GM21825 (cell line): ENCODE results near the gene ASCC2.
A peak's percentile ranks its signal among the peaks of the same experiment; 100 is the strongest.
"Not testable (repeated sequence)": the region's sequence is repeated elsewhere in the genome, so short reads cannot be mapped to it uniquely, and the experiment has no call there.

Experiments
- ATAC-seq: cut with Tn5 transposase; IDR thresholded peaks from one replicate; pipeline ENCODE4 v1.9.1; 2021; ENCODE audit warnings: mild to moderate bottlenecking, moderate library complexity; ENCODE audit not compliant: unreplicated experiment

ASCC2 gene

DNA sequence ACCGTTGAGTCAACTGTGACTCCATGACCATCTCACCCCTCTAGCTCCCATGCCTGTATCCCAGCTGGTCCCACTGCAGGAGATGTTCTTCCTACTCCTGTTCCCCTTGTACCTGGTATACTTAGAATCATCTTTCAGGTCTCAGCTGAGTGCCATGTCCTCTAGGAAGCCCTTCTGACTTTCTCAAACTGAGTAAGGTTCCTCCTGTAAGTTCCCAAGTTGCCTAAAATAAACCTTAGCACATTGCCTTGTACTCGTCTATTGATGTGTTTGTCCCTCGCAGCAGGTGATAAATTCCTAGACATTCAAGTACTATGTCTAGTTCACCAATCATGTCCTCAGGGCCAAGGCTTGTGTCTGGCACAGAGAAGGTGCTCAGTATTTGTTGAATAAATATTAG is 18.4 kb upstream of the ASCC2 start:
- no peak for ATAC-seq

DNA sequence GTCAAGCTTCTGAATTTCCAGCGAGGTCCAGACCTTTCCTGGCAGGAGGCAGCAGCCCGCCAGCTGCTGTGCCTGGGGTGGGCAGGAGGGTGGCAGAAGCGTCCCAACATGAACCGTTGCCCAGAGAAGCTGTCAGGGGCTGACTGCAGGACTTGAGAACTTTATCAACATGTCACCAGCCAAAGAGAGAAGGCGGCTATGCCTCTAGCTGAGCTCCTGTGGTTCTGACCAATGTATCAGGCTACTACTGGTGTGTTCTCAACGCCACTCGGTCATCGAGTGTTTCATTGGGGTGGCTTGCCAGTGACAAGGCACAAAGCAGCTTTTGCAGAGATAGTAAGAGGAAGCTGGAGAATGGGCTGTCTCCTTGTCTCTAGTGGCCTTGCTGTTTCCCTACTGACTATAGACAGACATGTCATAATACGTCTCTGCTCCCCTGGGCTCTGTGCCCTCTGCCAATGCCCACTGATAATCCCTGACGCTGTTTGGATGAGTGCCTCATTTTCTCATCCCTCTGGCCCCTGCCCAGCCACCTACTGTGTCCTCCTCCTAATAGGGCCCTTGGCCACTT is 17.6 kb upstream of the ASCC2 start:
- no peak for ATAC-seq

DNA sequence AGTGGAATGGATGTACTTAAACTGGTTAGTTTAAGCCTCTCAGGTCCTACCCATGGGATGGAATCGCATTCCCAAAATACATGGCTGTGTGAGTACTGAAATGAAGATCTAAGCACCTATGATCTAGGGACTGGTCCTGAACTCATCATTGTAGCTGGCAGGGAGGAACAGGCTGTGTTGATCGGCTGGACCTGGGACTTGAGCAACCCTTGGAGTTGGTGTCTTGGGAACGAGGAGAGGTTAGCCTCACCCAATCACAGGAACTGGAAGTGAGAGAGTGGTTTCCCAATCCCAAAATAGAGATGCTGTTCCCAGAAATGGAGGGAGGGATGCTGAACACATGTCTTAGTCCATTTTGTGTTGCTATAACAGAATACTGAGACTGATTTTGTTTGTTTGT is 16.4 kb upstream of the ASCC2 start:
- no peak for ATAC-seq

DNA sequence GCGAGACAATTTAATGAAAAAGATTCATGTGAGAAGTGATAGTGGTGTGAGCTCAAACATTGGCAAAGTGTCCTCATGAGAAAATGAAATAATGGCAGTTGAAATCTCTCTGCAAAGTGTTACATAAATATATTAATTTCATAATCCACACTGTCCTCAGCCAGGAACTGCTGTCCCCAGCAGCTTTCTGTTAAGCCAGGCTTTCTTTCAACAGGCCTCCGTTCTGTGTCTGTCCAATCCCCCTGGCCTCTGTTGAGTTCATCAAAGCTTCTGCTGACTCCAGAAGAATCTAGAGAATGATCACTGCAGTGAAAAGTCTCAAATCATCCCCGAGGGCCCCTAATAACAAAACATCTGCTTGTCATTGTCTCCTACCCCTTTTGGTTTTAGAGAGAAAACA is 10.0 kb upstream of the ASCC2 start:
- no peak for ATAC-seq

DNA sequence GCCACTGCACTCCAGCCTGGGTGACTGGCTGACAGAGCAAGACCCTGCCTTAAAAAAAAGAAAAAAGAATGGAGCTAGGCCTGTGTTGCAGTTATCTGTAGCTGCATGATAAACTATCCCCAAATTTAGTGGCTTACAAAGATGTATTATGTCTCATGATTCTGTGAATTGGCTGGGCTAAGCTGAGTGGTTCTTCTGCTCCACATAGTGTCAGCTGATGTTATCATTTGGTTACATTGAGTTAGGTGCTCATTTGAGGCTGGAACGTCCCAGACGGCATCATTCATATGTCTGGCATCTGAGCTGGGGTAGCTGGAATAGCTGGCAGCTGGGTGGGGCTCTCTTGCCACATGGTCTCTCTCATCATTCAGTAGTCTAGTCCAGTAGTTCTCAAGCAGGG is 8.2 kb upstream of the ASCC2 start:
- ATAC-seq, result no peak

DNA sequence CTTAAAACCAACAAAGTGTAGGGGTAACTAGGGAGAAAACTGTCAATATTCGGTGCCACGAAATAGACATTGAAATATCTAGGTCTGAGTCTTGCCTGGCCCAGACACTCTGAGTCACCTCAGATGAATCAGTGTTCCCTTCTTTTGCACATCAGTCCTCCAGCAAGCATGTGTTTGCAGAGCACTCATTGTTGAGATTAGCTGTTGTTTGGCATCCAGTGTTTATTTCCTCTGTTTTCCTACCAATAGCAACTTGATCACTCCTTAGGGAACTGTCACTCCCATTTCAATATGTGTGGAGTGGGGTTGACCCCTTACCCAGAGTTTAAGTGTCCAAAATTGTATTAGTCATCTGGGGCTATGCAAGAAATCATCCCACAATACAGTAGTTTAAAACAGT is 4.7 kb upstream of the ASCC2 start:
- no peak for ATAC-seq

DNA sequence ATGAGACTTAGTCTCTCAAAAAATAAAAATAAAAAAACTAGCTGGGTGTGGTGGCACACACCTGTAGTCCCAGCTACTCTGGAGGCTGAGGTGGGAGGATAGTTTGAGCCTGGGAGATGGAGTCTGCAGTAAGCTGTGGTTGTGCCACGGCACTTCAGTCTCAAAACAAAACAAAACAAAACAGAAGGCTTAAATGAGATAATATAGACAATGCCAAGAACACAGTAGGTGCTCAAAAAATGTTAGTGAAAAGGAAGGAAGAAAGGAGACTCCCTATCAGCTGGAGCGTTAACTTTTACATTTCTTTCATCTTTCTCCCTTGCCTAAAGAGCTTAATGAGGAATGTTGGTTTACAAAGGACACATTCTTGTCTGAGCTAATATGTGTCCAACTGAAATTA is 4.1 kb upstream of the ASCC2 start:
- ATAC-seq, result no peak

DNA sequence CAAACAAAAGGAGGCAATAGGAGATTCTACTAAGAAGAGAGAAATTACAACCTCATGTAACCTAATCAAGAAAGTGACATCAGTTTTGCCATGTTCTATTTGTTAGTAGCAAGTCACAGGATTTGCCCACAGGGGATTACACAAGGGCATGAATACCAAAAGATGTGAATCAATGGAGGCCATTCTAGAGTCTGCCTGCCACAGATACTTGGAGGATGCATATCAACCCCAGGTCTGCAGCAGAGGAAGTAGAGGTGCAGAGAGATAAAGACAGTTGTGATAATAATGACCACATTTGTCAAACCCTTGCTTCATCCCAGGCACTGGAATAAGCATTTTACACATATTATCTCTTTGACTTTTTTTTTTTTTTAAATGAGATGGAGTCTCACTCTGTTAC is 2.4 kb upstream of the ASCC2 start:
- no peak for ATAC-seq

DNA sequence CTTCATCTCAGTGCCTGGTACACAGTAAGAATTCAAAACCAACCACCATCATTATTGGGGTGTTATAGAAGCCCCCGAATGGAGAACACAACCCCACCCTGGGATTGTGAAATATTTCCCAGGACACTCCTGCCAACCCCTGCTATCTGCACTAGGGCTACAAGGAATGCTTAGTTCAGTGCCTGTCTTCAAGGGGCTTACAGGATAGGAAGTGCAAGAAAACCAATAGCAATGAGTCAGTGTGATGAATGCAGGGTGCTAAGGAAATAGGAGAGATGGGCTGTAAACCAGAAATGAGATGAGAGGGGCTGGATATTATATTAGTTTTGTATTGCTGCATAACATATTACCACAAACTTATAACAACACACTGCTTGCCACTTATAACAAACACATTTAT is 965 bp upstream of the ASCC2 start:
- ATAC-seq, result no peak

DNA sequence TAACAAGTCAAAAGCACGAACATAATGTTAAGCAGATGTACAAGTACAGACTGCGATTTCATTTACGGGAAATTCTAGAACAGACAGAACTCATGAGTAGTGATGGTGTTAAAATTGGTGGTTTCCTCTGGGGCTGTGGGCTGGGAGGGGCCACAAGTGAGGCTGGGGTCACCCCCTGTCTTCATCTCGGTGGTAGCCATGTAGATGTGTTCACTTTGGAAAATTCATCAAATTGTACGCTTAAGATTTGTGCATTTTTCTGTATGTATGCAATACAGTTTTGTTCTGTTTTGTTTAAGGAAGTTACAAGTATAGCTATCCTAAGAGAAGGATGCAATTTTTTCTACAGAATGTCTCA is 504 bp upstream of the ASCC2 start:
- ATAC-seq, result no peak

DNA sequence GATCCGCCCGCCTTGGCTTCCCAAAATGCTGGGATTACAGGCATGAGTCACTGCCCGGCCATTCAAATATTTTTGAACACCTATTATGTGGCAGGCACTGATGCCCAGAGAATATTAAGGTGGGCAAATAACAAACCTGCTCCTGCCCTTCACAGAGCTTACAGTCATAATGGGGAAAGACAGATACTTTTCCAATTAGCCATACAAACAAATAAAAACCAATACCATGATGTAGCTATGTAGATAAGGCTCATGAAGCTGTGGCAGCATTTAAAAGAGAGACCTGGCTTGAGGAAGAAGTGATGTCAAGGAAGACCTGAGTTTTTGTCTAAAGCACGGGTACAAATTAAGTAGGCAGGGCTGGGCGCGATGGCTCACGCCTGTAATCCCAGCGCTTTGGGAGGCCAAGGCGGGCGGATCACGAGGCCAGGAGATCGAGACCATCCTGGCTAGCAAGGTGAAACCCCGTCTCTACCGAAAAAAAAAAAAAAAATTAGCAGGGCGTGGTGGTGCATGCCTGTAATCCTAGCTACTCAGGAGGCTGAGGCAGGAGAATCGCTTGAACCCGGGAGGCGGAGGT is 1.2 kb downstream of the ASCC2 start:
- ATAC-seq, result not testable (repeated sequence)

DNA sequence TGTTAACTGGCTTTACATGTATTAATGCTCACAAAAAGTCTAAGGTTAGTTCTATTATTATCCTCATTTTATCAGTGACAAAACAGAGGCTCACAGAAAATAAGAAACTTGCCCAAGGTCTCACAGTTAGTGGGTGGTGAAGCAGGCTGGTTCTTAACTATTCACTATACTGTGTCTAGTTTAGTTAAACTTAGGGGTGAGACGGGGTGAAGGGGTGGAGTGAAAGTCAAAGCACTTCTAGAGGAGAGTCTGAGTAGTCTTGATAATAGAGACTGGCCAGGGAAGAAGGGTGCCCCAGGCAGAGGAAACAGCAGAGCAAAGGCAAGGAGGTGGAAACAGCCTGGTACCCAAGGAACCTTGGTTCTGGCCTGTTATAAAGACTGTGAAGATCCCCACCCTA is 4.0 kb downstream of the ASCC2 start:
- ATAC-seq, result no peak

DNA sequence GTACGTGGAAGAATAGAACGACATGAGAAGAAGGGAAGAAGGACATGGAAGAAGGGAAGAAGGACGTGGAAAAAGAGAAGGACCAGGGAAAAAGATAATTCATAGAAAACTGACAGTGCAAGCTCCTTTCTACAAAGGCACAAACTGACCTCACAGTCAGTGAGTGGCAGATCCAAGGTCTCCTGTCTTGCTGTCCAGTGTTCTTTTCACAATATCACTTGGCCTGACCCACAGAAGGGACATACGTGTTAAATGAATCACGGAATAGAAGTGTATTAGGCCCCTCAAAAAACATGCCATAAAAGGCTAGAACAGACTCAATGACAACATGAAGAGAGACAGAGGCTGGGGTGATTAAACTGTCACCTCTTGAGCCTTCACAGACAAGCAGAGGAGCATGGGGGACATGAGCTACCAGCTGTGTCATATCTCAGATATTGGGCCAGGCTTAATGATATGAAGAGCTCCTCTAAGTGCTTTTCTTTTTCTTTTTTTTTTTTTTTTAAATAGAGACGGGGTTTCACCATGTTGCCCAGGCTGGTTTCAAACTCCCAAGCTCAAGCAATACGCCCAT is 4.6 kb downstream of the ASCC2 start:
- ATAC-seq, result no peak

DNA sequence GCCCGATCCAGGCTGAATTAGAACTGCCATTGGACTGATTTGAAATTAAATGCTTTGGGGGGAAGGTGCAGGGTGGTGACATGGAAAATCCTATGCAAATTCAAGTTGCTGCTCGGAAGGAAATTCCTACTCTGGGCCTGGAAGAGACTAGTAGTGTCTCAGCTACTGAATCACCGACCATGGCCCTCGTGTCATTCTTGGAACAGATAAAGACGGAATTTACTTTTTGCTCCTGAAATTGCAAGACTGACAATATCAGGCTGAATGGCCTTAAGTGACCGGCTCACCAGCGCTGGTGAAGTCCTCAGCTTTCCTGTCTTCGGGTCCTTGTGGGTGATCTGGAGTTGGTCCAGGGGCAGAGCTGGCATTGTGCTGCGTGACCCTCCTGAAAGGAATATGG is 6.1 kb downstream of the ASCC2 start:
- ATAC-seq, result no peak

DNA sequence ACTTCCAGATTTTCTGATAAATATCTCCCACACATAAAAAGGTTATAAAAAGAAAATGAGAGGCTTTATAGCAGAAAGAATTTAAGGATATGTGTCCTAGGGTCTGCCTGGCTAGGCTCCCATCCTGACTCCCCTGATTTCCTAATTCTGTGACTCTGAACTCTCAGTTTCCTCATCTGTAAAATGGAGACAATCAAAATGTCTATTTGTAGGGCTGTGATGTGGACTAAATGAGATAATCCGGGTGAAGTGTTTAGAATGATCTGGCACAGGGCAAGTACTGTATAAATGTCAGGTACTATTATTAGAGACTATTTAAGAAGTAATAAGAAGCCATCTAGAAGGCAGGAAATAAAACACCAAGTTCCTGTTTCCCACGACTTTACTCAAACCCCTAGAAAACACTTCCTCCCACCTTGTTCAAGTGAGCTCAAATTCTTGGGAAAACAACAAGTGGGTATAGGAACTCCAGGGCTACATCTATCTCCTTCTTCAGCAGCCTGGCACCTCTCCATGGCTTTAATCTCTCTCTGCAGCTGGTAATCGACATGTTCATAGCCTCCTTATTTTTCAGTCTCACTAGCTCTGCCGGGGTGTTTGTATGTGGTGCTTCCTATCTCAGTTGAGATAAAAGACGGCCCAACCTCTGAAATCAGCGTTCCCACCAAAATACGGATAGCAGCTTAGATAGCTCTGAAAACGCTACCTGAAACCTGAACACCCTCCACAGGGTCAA is 6.7 kb downstream of the ASCC2 start:
- ATAC-seq, result no peak

DNA sequence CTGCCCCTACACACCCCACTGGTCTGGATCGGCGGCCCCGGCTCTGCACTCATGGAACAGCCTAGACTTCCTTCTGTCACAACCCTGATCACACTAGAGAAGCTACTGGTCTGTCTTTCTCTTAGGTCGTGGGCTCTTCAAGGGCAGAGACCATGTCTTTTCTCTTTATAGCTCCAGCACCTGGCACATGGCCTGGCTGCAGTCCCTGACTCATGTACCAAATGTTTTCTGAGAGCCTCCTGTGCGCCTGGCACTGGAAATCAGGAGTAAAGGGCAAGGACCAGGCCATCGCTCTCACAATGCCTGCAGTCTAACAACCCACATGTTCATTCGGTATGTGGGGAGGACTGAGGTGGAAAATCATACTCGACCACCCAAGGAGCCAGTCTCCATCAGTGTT is 7.5 kb downstream of the ASCC2 start:
- ATAC-seq, result no peak

DNA sequence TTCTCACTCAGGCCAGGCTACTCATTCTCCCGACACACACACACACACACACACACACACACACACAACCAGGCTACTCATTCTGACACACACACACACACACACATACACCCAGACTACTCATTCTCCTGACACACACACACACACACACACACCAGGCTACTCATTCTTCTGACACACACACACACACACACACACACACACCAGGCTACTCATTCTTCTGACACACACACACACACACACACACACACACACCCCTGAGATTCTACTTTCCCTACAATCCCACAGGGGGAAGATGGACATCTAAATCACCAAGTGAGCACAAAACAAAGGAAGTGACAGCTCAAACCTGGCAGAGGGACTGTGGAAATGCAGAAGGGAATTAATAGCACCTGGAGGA is 10.3 kb downstream of the ASCC2 start:
- not testable (repeated sequence) for ATAC-seq

DNA sequence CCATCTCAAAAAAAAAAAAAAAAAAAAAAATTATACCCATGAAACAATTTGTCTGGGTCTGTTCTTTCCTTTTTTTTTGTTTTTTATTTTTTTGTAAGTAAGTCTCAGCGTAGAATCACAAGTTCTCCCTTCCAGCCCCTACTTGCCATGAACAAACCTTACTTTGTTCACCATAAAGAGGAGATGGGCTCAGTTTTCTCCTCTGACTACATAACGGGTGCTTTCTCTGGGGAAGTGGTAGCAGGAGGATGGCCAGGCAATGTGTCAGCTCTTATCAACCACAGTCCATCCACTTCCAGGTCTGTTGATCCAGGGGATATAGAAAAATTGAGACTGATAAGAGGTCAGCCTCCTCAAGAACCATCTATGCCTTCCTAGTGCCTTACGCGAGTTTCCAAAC is 11.0 kb downstream of the ASCC2 start:
- ATAC-seq, result no peak

DNA sequence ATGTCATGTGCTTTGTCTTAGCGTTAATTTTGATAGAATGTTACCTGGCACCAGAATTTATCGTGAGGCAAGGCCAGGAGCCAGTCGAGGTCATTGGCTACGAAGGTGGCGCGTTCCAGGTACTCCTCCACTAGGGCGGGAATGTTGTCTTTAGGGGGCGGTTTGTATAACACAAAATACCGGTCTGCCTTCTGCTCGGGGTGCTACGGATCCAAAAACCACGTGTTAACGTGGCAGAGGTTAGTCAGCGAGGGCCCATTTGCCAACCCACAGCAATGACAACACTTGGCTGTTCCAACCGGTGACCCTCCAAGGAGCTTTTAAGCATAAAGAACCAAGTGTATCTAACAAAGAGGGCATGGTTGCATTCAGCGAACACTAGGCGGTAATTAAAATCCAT is 12.5 kb downstream of the ASCC2 start:
- ATAC-seq, result no peak

DNA sequence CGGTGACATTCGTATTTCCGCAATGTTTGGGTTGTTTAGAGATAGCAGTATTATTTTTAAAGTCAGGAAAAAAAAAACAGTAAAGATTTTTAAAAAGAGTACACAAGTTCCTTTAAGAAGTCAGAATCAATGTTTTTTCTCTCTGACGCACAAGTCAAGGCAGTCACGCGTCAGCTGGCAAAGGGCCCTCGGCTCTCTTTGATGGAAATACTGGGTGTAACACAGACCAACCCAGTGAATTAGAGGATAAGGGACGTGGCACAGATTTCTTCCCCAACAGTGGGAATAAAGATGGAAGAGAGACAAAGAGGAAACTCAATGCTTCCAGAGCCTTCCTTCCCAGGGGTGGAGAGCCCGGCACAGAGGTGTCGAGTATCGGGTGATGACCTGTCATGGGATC is 13.4 kb downstream of the ASCC2 start:
- ATAC-seq, result no peak

DNA sequence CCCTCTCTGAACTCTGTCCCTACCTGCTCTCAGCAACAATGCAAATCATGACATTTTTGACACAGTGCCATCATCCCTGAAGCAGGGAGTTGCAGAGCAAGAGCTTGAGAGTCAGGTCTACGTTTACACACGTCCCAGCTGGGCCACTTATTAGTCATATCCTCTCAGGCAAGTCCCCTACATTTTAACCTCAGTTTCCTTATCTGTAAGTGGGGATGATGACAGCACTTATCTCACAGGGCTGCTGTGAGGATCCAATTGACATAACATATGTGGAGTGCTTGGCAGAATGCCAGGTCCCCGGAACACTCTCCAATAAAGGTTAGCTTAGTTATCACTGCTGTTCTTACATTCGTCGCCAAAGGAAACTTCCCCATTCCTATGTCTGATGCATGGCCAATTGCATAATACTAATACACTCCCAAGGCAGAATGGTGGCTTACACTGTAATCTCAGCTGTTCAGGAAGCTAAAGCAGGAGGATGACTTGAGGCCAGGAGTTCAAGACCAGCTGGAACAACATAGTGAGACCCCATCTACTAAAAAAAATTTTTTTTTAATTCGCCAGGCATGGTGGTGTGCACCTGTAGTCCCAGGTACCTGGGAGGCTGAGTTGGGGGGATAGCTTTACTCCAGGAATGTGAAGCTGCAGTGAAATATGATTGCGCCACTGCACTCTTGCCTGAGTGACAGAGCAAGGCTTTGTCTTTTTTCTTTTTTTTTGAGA is 16.6 kb downstream of the ASCC2 start:
- ATAC-seq, result peak; percentile 76

DNA sequence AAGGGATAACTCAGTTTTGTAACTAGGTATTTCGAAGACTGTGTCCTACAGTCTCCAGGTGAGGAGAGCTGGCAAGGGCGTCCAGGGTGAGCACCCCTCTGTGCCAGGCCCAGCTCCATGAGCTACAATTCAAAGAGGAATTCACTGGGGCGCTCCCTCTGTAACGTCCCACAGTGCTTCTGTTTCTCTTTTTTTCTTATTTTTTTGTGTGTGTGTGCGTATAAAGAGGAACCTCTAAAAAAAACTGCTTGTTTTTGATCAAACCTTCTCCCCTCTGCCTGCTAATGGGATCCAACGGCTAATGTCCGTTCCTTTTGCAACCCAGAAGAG is 17.1 kb downstream of the ASCC2 start:
- no peak for ATAC-seq
